Measurements from ENCODE around the gene KLRC1.
"Not testable (repeated sequence)": the region's sequence is repeated elsewhere in the genome, so short reads cannot be mapped to it uniquely, and the experiment has no call there.

KLRC1 gene

GRCh38 chr12:10453156-10453555, at the start of gene KLRC1:
Gene KLRC1 (minus strand): TSS chr12:10453377. CDS start chr12:10451156, 2,221 bp downstream.
- H3K4me3 ChIP-seq (ENCODE audit: control insufficient read depth, low read depth, low read length): no peak within 1 kb of the TSS
- DNase-seq (ENCODE audit: low read depth): peak; percentile 4
- TF ChIP-seq, protein P1, sequence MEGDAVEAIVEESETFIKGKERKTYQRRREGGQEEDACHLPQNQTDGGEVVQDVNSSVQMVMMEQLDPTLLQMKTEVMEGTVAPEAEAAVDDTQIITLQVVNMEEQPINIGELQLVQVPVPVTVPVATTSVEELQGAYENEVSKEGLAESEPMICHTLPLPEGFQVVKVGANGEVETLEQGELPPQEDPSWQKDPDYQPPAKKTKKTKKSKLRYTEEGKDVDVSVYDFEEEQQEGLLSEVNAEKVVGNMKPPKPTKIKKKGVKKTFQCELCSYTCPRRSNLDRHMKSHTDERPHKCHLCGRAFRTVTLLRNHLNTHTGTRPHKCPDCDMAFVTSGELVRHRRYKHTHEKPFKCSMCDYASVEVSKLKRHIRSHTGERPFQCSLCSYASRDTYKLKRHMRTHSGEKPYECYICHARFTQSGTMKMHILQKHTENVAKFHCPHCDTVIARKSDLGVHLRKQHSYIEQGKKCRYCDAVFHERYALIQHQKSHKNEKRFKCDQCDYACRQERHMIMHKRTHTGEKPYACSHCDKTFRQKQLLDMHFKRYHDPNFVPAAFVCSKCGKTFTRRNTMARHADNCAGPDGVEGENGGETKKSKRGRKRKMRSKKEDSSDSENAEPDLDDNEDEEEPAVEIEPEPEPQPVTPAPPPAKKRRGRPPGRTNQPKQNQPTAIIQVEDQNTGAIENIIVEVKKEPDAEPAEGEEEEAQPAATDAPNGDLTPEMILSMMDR (conservative IDR thresholded peaks at IDR 0.05; ENCODE audit: control insufficient read depth, insufficient read depth, low read depth, low read length): no peak

- peak; percentile 20 for DNase-seq (ENCODE audit: low read depth)
- TF ChIP-seq, protein P1 (conservative IDR thresholded peaks at IDR 0.05; ENCODE audit: control insufficient read depth, insufficient read depth, low read depth, low read length): peak; percentile 25
Measured at GRCh38 chr12:10501030-10501429, 47.9 kb upstream of the KLRC1 start.

GRCh38 chr12:10498042-10498441, 44.9 kb upstream of the KLRC1 start:
- no peak overlapping the region for H3K4me3 ChIP-seq (ENCODE audit: control insufficient read depth, low read depth, low read length)
- DNase-seq (ENCODE audit: low read depth): no peak
- TF ChIP-seq, protein P1 (conservative IDR thresholded peaks at IDR 0.05; ENCODE audit: control insufficient read depth, insufficient read depth, low read depth, low read length): no peak

More at GRCh38 chr12:10501030-10501429, 47.9 kb upstream of the KLRC1 start:
- H3K4me3 ChIP-seq (ENCODE audit: control insufficient read depth, low read depth, low read length): no peak overlapping the region

DNA sequence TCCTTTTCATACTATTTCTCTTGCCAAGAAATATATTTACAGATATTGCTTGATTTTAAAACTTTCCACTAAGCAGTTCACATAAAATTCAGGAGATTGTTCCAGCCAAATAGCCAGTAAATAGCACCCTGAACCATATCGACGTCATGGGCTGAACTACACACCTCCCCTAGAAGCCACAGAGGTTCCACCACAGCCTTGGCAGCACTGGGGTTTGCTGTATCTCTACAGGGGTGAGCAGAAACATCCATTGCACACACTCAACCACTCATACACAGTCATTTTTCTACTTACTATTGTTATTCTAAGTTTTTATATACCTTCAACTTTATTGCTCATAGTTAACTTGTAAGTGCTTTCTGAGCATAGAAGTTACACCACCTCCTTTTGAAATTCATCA, 44.4 kb upstream of the KLRC1 start:
- DNase-seq (ENCODE audit: low read depth): peak; percentile 19
- H3K4me3 ChIP-seq (ENCODE audit: control insufficient read depth, low read depth, low read length): no peak overlapping the region
- TF ChIP-seq, protein P1 (conservative IDR thresholded peaks at IDR 0.05; ENCODE audit: control insufficient read depth, insufficient read depth, low read depth, low read length): no peak

GRCh38 chr12:10491766-10492165, 38.6 kb upstream of the KLRC1 start:
- DNase-seq (ENCODE audit: low read depth): no peak
- TF ChIP-seq, protein P1 (conservative IDR thresholded peaks at IDR 0.05; ENCODE audit: control insufficient read depth, insufficient read depth, low read depth, low read length): no peak
- no peak overlapping the region for H3K4me3 ChIP-seq (ENCODE audit: control insufficient read depth, low read depth, low read length)

DNA sequence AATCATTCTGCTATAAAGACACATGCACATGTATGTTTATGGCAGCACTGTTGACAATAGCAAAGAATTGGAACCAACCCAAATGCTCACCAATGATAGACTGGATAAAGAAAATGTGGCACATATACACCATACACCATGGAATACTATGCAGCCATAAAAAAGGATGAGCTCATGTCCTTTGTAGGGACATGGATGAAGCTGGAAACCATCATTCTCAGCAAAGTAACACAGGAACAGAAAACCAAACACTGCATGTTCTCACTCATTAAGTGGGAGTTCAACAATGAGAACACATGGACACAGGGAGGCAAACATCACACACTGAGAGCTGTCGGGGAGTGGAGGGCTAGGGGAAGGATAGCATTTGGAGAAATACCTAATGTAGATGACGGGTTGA, 34.2 kb upstream of the KLRC1 start:
- not testable (repeated sequence) for H3K4me3 ChIP-seq (ENCODE audit: control insufficient read depth, low read depth, low read length); DNase-seq (ENCODE audit: low read depth)

- DNase-seq (ENCODE audit: low read depth); H3K4me3 ChIP-seq (ENCODE audit: control insufficient read depth, low read depth, low read length): not testable (repeated sequence)
Measured at GRCh38 chr12:10481901-10482300, 28.7 kb upstream of the KLRC1 start.

- not testable (repeated sequence) for DNase-seq (ENCODE audit: low read depth)
Measured at GRCh38 chr12:10472808-10473207, 19.6 kb upstream of the KLRC1 start.

More at GRCh38 chr12:10472808-10473207, 19.6 kb upstream of the KLRC1 start:
- not testable (repeated sequence) for H3K4me3 ChIP-seq (ENCODE audit: control insufficient read depth, low read depth, low read length)
